HG02642 (cell line): ENCODE data around the gene OR2S2.
"Not testable (repeated sequence)": the region's sequence is repeated elsewhere in the genome, so short reads cannot be mapped to it uniquely, and the experiment has no call there.

Experiments
- ATAC-seq: cut with Tn5 transposase; IDR thresholded peaks from one replicate; pipeline ENCODE4 v1.9.1; 2021; ENCODE audit warnings: mild to moderate bottlenecking; ENCODE audit not compliant: unreplicated experiment, poor library complexity

The OR2S2 gene

DNA sequence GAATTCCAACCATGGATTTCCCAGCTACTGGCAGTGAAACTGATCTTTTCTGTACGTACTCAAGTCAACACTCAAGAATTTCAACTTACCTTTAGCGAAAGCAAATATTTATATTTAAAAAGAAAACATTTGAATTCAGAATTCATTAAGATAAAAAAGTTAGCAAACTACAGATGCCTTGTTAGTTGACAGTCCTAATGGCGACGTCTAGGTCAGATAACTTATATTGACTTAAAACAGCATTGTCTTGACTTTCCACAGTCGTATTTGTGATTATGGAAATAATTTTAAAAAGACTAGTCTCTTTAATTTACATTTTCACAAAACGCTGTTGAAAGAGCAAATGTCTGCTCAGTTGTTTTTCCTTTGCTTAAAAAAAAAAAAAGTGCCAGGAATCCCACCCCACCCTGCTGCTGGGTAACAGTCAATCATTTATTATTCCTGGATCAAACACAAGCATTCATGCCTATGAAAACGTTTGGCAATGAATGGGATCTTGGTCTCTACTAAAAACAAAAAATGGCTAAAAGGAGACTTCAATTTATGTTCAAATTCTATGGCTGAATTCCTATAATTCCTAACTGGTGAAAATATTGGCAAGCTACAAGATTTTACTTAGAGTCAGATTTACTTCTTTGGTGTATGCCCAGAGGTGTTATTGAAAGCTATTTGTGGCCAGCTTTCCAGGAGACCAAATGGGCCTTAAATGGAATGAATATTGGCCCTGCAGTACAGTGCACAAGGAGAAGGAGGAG, 22.0 kb downstream of the OR2S2 start:
- no peak for ATAC-seq

DNA sequence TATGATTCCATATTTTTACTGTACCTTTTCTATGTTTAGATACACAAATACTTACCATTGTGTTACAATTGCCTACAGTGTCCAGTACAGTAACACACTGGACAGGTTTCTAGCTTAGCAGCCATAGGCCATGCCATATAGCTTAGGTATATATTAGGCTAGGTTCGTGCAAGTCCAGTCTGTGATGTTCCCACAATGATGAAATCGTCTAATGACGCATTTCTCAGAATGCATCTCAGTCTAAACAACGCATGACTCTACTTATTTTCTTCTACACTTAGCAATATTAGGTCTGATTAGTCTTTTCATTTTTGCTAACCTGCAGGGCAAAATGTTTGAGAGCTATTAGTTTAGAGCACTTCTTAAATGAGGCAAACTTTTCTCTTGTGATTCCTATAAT, 22.7 kb downstream of the OR2S2 start:
- ATAC-seq: no peak

DNA sequence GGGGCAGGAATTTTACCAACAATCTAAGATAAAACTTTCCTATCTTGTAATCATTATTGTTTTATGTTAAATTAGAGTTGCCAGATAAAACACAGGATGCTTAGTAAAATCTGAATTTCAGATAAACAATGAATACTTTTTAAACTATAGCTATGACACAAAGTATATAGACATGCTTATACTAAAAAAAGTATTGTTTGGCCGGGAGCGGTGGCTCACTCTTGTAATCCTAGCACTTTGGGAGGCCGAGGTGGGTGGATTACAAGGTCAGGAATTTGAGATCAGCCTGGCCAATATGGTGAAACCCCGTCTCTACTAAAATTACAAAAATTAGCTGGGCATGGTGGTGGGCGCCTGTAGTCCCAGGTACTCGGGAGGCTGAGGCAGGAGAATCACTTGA, 23.9 kb downstream of the OR2S2 start:
- not testable (repeated sequence) for ATAC-seq

DNA sequence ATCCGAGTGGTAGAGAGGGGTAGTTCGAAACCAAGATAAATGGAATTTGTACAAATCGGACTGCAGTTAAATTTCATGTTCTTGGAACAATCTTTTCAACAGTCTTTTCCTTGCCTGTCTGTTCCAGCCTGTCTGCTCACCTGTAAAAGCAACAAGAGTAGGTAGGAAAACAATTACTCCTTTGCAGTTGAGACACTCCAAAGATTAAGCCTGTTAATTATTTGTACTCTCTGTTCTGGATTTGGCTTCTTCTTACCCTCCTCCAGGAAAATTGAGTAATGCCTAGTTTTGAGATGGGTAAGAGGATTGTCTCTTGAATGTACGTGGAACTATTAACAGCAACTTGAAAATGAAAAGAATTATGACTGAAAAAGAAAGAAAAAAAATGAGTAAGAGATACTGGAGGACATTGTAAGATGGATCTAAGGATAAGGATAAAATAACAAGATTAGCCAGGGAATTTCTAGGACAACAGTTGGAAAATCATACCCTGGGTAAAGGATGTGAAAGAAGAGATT, 24.3 kb downstream of the OR2S2 start:
- no peak for ATAC-seq

DNA sequence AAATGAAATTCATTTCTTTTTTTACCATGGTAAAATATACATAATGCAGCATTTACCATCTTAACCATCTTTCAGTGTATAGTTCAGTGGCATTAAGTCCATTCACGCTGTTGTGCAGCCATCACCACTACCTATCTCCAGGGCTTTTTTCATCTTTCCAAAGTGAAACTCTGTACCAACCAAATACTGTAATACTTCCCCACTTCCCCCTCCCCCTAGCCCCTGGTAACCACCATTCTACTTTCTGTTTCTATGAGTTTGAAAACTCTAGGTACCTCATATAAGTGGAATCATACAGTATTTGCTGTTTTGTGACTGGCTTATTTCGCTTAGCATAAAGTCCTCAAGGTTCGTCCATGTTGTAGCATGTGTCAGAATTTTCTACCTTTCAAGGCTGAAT, 25.2 kb downstream of the OR2S2 start:
- no peak for ATAC-seq

DNA sequence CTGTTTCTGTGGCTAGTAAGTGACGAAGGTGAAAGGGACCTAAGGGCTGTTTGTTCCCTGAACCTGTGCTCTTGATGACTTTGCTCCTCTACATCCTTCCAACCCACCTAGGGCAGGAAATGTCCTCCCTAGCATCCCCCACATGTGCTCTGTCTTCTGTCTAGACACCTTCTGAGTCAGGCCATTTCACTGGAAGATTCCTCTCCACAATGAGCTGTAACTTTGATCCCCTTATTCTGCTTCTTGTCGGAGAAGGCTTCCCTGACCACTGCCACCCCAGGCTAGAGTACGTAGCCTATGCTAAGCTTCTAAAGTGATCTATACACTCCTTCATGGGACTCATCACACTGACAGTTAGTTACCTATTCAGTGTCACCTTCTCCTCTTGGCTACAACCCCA, 27.0 kb downstream of the OR2S2 start:
- no peak for ATAC-seq

DNA sequence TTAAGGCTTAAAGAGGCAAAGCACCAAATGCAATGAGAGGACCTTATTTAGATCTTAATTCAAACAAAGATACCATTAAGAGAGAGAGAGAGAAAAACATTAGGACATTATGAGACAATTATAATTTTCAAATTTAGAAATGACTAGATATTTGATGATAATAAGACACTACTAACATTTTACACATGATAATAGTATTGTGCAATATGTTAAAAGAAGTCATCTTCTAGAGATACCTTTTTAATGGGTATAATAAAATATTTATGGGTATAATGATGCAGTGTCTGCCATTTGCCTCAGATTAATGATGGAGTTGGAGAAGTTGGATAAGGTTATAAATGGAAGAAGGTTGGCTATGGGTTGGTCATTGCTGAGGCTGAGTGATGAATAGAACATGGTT, 27.4 kb downstream of the OR2S2 start:
- ATAC-seq: no peak

DNA sequence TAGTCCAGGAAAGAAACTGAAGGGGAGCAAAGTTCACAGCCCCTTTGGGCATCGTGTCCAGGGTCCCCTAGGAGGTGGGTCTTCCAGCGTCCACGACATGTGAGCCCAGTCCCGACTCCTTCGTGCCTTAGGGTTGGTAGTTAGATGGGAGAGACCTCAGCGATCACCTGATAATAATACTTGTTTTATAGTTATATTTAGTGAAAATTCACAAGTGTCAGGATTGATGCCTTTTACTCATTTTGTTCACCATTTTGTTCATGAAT, 28.6 kb downstream of the OR2S2 start:
- ATAC-seq: no peak

DNA sequence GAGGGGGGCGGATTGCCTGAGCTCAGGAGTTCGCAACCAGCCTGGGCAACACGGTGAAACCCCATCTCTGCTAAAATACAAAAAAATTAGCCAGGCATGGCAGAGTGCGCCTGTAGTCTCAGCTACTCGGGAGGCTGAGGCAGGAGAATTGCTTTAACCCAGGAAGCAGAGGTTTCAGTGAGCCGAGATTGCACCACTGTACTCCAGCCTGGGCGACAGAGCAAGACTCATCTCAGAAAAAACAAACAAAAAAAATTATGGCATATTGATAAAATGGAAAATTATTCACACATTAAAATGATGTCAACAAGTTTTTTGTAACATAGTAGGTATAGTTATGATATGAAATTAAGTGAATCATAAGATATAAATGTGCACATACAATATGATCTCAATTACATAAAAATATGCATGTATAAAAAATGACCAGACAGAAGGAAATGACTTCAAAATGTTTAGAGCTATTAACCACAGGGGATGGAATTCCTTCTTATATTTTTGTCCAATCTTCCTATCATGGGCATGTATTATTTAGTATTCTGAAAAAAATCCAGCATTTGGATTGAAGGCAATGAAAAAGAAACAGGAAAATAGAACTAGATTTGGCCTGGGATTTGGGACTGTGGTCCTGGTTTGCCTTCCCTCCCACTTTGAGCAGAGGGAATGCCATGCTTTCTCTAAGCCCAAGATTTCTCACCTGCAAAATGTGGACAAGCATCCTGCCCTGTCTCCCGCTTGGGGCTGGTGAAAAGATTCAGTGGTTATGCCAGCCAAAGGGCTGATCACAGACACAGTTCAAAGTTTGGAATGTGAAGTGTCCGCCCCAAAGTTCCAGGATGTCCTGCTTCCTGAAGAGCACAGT, 29.1 kb downstream of the OR2S2 start:
- ATAC-seq: no peak

DNA sequence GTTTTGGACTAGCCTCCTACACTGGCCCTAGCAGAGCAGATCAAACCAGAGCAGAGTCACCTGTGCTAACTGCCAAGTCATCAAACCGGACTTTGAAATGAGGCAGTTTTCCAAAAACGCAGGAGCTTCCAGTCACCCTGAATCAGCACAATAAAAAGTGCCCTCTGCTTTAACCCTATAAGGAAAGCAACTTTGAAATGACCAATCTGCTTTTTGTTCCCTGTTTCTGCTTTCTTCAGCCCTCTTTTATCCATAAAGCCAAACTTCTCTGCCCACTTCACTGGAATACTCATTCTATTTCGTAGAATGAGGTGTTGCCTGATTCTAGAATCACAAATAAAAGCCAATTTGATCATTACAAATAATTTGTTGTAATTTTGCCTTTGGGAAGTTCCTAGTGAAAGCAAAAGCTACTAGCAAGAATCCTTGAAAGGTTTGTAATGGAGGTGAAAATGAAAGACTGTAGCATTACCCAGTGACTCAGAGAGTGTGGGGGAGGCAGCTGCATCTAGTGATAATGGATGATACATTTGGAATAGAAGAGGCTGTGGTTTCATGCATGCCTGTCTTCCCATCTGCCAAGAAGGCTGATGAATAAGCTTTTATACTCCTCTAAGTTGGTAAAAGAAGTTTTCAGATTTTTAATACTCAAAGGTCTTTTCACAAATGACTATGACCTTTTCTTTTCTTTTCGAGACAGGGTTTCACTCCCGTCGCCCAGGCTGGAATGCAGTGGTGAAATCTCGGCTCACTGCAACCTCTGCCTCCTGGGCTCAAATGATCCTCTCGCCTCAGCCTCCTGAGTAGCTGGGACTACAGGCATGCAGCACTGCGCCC, 33.8 kb downstream of the OR2S2 start:
- ATAC-seq: no peak

DNA sequence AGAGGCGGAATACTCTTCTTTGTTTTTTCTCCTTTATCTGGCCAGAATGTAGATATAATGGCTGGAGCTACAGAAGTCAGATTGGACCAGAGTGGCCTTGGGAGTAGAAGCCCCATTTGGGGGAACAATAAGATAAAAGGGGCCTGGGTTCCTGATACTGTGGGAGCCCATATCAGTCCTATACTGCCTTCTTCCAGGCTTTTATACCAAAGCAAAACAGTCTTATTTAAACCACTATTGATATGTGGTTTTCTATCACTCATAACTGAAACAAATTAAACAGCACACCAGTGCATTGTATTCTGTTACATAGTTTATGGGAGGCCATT, 34.4 kb downstream of the OR2S2 start:
- no peak for ATAC-seq

DNA sequence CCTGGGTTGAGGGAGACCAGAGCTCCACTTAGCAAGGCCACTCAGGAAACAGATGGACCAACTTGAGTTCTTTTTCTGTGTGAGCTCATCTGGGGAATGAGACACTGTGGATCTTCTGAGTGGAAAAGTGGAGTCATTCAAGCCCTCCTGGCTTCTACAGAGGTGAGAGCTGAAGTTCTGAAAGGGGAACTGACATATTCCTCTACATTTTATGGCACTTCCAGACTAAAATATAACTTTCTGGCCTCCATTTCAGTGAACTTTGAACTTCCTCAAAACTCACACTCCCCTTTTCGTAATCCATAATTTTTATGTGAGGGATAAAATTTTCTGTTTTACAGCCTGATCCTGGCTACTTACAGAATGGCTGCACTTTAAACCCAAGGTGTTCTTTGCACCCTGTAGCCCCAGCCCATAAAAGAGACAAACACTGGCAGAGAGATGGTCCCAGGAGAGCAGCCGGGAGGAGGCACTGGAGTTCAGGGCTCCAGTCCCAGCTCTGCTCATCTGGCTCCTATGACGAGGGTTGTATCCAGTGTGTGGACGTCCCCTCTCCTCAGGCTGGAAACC, 37.8 kb downstream of the OR2S2 start:
- ATAC-seq: no peak

DNA sequence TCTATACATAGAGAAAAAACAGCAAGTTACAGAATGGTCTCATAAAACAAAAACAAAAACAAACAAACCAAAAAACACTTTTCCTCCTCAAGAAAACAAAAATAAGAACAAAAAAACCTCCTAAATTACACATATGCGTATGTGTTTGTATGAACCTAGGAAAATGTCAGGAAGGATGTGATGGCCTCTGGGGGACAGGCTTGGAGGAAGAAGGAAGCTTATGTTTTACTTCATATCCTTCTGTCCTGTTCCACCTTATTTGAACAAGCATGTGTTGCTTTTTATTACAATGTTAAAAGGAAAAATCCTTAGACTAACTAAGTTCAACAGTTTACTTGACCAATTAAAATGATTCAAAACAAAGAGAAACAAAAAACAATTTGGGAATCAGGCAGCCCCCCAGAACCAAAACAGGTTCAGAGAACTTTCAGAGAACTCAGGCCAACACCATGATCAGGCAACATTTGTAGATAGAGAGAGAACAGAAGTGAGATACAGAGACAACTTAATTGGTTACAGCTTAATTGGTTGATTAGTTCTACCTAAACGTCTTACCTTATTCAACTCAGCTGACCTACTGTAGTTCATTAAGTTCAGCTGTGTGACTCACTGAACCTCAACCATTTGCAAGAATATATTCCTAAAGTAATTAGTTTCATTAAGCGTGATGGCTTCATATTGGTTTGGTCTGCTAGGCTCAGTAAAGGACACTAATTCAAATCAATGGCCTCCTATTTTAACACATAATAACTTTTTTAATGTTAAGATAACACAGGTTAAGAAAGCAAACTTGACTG, 38.5 kb downstream of the OR2S2 start:
- ATAC-seq: no peak

DNA sequence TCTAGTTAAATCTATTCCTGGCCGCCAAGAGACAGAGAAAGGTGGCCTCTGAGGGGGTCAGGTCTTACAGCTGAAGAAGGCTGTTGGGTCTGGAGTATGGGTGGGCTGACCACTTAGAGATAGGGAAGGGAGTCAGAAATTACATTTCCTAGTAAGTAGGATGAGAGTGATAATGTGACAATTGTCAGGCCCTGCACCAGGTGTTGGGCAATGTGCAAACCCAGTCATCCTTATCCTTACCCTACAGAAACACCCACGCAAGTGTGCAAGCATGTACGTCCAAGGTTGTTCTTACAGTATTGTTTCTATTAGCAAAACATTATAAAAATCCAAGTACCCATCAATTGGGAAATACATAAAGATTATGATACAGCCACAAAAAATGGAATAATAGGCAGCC, 39.2 kb downstream of the OR2S2 start:
- no peak for ATAC-seq

DNA sequence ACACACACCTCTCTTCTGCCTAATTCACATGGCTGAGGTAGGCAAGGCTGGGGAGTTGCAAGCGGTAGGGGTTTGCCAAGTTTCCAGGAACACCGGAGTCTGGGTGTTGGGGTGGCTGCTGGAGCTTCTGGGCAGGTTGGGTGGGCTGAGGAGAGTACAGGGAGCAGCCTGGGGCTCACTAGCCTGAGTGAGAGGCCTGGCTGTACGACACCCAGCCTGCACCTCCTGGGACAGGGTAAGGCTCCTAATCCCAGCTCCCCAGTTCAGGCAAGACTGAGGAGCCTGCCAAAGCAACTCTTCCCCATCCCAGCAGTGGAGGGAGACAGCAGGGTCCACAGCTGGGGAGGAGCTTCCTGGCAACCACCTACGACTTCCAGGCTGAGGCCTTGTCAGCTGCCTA, 40.7 kb downstream of the OR2S2 start:
- ATAC-seq: no peak

DNA sequence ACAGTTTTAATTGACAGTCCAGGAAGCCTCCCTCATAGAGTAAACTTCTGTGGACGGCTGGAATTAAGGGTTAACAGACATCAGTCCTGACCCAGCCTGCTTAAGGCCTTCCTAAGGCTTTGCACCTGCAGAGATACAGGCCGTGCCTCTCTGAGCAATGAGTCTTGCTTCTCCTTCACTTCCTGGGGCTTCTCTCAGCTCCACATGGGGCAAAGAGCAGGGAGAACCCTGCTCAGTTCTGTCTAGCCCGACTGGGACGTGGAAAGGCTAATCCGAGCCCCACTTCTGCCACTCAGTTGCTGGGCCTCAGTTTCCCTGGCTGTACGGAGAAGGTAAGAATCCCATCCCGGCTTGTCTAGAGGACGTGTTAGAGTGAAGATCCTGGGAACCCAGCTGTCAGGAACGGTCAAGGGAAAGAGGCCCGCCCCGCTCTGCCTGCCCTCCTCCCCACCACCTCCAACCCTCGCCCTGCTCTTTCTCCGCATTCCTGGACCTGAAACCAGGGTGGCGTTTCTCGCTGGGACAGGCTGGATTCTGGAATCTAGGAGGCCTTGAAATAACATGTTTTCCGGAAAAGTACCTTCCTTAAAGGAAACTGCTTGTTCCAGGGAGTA, 42.2 kb downstream of the OR2S2 start:
- no peak for ATAC-seq

DNA sequence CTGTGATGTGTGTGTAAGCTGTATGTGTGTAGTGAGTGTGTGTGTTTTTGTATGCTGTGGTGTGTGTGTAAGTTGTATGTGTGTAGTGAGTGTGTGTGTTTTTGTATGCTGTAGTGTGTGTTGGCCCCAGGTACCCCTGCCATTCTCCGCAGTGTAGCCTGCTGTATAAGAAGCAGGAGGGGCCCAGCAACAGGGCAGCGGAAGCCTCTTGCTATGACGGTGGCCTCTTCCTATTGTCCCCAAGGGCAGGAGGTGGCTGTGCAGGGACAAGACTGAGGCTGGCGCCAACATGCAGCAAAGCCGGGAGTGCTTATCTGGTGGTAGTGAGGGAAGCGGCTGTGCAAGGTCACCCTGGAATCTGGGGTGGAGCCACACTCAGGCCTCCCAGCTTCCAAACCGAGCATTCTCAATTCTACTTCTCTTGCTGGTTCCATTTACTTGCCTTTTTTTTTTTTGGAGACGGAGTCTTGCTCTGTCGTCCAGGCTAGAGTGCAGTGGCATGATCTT, 43.6 kb downstream of the OR2S2 start:
- no peak for ATAC-seq

DNA sequence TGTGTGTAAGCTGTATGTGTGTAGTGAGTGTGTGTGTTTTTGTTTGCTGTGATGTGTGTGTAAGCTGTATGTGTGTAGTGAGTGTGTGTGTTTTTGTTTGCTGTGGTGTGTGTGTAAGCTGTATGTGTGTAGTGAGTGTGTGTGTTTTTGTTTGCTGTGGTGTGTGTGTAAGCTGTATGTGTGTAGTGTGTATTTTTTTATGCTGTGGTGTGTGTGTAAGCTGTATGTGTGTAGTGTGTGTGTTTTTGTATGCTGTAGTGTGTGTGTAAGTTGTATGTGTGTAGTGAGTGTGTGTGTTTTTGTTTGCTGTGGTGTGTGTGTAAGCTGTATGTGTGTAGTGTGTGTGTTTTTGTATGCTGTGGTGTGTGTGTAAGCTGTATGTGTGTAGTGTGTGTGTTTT, 44.5 kb downstream of the OR2S2 start:
- ATAC-seq: not testable (repeated sequence)

DNA sequence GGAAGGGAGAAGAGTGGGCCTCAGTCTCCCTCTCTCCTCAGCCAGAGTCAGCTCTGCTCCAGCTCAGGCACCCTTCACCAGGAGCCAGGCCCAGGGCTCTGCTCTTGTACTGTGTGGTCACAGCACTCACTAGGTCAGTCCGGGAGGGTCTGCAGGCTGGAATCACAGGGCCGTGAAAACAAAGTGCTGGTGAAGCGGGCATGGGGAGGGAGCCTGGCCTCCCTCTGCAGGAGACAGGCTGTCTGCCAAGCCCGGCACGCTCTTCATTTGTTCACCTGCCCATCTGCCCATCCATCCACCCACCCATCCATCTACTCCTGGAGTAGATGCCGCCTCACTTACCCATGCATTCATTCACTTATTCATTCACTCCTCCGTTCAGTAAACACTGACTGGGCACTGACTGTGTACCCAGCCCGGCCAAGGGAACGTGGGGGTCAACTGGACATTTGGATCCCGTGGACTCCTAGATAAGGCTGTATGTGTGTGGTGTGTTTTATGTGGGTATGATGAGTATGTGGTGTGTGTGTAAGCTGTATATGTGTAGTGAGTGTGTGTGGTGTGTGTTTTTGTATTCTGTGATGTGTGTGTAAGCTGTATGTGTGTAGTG, 45.1 kb downstream of the OR2S2 start:
- ATAC-seq: no peak
